Lower leg skin (tissue), 4 donors: ENCODE measurements around the gene TMPRSS5. TPM values are rescaled to one million over a fixed set of nuclear protein-coding genes. Genes with fewer than 3 reads are reported as not detected.
"Not testable (repeated sequence)": the region's sequence is repeated elsewhere in the genome, so short reads cannot be mapped to it uniquely, and the experiment has no call there.

Experiments
- DNase-seq, 2 donors: peaks; one replicate each; pipeline ENCODE4 v3.0.0-alpha.2; 2019; ENCODE audit warnings: low spot score in 2 of 2
- H3K4me3 ChIP-seq: fragments of 200-600 bp; sonication (generic); 2 replicates; pipeline ENCODE4 v1.5.1; 2017; ENCODE audit warnings: mild to moderate bottlenecking, low read depth; ENCODE audit not compliant: poor library complexity, severe bottlenecking
- POLR2A ChIP-seq, 2 donors: fragments of 450-650 bp; IDR thresholded peaks; one replicate each; pipeline ENCODE4 v1.6.1; 2016 to 2017; ENCODE audit warnings: antibody characterized with exemption in 2 of 2, mild to moderate bottlenecking in 1 of 2, moderate library complexity in 1 of 2
- WGBS, 2 donors: methylation state at CpG; one replicate each; pipeline ENCODE4 v1.1.5; 2018; 5-methylcytosine and 5-hydroxymethylcytosine counted together
- intact Hi-C: fragments of 100-400 bp; cut with DNase I; formaldehyde crosslinking; loops from one replicate; pipeline ENCODE4 v1.15.0; 2023; ENCODE audit warnings: low total_unique reads
- total RNA-seq, 4 donors: library from RNA; depleted of rRNA; stranded (reverse); fragments of >200 nt; gene quantifications; one replicate each; pipeline ENCODE4 v1.1.0, GENCODE V29; 2016
- TF ChIP-seq, protein P1 (sequence below), 3 donors: fragments of 450-650 bp; IDR thresholded peaks; one replicate each; pipeline ENCODE4 v1.5.1; 2016; ENCODE audit warnings: antibody characterized with exemption in 3 of 3, mild to moderate bottlenecking in 3 of 3, moderate library complexity in 2 of 3

The TMPRSS5 gene
- total RNA-seq, 4 donors from 2014 or later, result 1.1 to 4.2 (median 3.0) TPM

DNA sequence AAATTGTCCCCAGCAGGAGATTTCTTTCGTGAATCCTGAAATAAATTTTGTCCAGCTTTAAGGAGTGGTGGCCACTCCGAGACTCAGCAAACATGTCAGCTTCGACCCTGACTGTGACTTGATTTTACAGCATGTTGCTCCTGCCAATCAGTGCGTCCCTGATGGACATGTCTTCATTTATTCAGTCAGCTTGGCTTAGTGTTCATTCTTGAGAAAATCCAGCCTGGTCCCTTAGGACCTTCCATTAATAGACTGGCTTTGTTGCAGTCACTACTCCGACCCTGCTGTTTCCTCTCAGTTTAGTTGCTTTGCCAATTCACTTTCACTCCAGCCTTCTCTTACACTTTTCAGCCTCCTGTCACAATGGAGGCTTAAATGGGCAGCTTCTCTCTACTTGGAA is 30.5 kb downstream of the TMPRSS5 start:
- intact Hi-C loops, result loop anchor here (5.0 kb wide), 1 partner anchor 1273 kb away; no protein-coding TSS in a partner anchor
- 56 to 59% methylated on average over 5 of the region's 5 CpGs for WGBS, 2 donors
- TF ChIP-seq, protein P1, sequence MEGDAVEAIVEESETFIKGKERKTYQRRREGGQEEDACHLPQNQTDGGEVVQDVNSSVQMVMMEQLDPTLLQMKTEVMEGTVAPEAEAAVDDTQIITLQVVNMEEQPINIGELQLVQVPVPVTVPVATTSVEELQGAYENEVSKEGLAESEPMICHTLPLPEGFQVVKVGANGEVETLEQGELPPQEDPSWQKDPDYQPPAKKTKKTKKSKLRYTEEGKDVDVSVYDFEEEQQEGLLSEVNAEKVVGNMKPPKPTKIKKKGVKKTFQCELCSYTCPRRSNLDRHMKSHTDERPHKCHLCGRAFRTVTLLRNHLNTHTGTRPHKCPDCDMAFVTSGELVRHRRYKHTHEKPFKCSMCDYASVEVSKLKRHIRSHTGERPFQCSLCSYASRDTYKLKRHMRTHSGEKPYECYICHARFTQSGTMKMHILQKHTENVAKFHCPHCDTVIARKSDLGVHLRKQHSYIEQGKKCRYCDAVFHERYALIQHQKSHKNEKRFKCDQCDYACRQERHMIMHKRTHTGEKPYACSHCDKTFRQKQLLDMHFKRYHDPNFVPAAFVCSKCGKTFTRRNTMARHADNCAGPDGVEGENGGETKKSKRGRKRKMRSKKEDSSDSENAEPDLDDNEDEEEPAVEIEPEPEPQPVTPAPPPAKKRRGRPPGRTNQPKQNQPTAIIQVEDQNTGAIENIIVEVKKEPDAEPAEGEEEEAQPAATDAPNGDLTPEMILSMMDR (IDR thresholded peaks at IDR 0.05), result no peak
- no peak for TF ChIP-seq POLR2A (IDR thresholded peaks at IDR 0.05)
- no peak for DNase-seq
- no peak overlapping the region for H3K4me3 ChIP-seq

DNA sequence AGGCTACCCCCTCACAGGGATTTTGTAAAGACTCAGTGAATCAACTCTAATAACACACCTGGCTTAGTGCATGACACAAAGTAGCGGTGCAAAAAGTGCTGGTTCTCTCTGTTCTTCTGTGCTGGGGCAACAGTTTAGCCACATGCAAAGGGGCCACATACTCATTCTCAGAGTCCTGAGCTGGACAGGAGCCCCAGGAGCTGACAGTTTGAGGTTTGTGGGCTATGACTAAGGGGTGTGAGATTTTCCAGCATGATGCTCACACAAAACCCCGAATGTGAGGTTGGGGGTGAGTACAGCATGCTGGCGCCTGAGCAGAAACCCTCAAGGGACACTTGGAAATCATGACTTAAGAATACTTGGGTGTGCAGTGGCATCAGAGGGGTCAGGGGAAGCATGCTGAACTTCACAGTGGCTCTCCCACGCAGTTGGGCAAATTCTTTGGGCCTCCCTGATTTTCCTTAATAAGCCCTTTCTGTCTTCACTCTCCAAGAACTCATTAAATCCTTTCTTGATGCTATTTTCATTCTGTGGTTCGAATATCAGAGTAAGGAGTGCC is 31.0 kb downstream of the TMPRSS5 start:
- 71 to 73% methylated on average over 5 of the region's 5 CpGs for WGBS, 2 donors
- TF ChIP-seq, protein P1 (IDR thresholded peaks at IDR 0.05), result no peak
- TF ChIP-seq POLR2A (IDR thresholded peaks at IDR 0.05), result no peak
- H3K4me3 ChIP-seq, result no peak overlapping the region
- intact Hi-C loops, result loop anchor here (5.0 kb wide), 1 partner anchor 1273 kb away; no protein-coding TSS in a partner anchor
- DNase-seq, result no peak

DNA sequence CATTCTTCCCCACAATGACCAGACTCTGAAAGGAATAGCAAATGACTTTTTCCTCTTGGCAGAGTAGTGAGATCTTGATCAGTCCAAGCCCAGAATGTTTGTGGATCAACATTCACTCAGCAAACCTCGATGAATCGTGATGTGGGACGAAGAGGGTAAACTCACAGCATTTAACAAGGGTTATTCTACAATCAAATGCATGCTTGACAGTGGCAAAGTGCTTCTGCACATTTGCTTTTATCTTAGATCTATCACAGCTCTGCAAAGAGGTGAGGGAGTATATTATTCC is 31.8 kb downstream of the TMPRSS5 start:
- intact Hi-C loops, result no loop called here
- 75 to 79% methylated on average over 3 of the region's 3 CpGs for WGBS, 2 donors
- no peak for DNase-seq
- TF ChIP-seq, protein P1 (IDR thresholded peaks at IDR 0.05), result no peak
- no peak for TF ChIP-seq POLR2A (IDR thresholded peaks at IDR 0.05)
- H3K4me3 ChIP-seq, result no peak overlapping the region

DNA sequence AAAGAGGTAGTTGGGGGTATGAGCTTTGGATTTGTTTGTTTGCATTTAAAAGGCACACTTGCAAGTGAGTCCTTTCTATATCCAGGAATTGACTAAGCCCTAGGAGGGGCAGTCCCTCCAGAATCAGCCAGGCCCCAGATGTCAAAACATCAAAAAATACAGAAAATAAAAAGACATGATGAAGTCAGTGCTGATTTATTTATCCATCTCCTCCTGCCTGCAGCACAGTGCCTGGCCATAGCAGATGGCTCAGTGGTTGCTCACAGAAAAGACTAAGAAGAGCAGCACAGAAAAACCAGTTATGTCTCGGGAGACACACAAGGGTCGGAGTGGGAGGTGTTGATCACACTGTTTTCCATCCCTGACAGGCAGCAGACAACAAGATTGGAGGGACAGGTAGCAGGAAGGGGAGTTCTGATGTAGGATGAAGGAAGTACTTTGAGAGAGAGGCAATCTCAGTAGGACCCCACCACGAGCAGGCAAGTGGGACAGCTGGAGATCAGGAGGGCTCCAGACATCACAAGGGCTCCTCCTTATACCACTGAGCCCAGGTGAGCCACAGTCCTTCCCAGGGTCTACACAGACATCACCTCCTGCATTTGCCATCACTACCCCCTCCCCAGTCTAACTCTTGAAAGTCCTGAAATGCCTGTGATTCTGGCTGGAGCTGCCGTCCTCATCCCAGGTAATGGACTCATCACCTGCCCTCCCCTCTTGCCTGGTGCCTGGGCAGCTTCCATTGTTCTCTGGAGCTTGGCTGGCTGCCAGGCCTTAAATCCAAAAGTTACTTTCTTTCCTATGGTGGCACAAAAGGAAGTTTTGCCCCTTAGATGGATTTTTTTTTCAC is 32.3 kb downstream of the TMPRSS5 start:
- DNase-seq, result no peak

DNA sequence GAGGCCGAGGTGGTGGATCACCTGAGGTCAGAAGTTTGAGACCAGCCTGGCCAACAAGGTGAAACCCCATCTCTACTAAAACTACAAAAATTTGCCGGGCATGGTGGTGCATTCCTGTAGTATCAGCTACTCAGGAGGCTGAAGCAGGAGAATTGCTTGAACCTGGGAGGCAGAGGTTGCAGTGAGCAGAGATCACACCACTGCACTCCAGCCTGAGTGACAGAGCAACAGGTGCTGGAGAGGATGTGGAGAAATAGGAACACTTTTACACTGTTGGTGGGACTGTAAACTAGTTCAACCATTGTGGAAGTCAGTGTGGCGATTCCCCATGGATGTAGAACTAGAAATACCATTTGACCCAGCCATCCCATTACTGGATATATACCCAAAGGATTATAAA is 34.2 kb downstream of the TMPRSS5 start:
- H3K4me3 ChIP-seq, DNase-seq, intact Hi-C loops: not testable (repeated sequence)
- 92 to 99% methylated on average over 3 of the region's 3 CpGs for WGBS, 2 donors

More for the DNA sequence above, 32.3 kb downstream of the TMPRSS5 start:
- 64 to 75% methylated on average over 4 of the region's 4 CpGs for WGBS, 2 donors
- TF ChIP-seq POLR2A (IDR thresholded peaks at IDR 0.05), result no peak
- TF ChIP-seq, protein P1 (IDR thresholded peaks at IDR 0.05), result no peak
- intact Hi-C loops, result no loop called here
- H3K4me3 ChIP-seq, result no peak overlapping the region

DNA sequence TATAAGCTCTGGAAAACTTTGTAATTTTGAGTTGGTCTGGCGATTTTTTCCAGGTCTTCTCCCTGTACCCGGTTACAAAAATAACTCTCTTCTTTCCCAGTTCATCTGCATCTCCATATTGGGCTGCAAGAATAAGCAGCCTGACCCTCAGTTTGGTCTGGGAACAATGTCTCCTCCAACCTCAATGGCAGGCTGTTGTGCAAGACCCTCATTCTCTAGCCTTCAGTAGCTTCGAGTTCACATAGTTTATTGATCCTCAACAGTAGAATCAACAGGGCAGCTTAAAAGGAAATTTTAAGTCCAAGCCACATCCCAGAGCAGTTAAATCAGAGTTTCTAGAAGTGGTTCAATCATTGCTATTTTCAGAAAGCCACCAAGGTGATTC is 35.3 kb downstream of the TMPRSS5 start:
- TF ChIP-seq, protein P1 (IDR thresholded peaks at IDR 0.05), result no peak
- no peak for TF ChIP-seq POLR2A (IDR thresholded peaks at IDR 0.05)
- 83 to 89% methylated on average over 3 of the region's 3 CpGs for WGBS, 2 donors
- H3K4me3 ChIP-seq, result no peak overlapping the region
- DNase-seq, result no peak
- intact Hi-C loops, result no loop called here
